AG08395 (cell line): ENCODE results near the gene PPM1H.
"Not testable (repeated sequence)": the region's sequence is repeated elsewhere in the genome, so short reads cannot be mapped to it uniquely, and the experiment has no call there.

Source experiments
- DNase-seq: peaks from one replicate; pipeline ENCODE4 v3.0.0; 2012; ENCODE audit warnings: mixed read lengths, low spot score

Gene PPM1H

DNA sequence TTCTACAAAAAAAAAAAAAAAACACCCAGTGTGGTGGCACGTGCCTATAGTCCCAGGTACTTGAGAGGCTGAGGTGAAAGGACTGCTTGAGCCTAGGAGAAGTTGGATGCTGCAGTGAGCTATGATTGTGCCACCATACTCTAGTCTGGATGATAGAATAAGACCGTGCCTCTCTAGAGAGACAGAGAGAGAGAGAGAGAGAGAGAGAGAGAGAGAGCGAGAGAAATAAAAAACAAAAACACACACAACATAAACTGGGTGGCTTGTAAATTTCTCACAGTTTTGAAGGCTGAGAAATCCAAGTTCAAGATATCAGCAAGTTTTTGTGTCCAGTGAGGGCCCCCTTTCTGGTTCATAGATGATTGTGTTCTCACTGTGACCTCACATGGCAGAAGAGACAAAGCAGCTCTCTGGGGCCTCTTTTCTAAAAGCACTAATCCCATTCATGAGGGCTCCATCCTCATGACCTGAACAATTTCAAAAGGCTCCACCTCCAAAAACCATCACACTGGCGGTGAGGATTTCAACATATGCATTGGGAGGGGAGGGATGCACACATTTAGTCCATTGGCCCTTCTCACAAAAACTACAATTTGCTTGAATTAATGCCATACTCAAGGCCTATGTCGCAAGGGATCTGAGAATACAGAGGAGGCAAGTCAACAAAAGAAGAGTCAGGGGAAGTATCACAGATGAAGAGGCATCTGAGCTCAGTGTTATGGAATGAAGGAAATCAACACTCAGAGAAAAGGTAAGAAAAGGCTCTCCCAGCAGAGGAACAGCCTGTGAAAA lies 94.9 kb downstream of the PPM1H start:
- DNase-seq = no peak

DNA sequence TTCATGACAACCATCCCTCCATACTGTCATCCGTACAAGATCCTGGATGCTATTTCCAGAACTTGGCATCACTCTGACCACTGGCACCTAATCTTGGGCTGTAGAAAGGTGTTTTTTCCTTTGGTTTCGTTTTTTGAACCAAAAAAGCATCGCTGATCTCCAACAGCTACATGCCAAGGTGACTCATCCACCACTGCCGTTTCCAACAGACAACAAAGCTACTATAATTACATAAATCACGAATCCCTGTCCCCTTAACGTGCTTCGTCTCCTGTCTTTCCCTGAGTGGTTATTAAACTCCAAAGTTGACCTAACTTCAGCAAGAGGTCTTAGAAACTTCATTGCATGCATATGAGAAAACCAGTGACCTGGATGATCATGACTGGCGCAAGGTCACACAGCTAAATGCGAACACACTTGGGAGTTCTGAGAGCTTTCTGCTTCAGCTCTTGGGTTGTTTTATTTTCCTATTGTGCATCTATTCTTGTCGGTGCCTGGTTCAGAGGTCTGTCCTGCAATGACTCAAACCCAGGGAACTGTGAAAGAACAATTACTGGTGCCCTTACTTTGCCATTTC lies 99.9 kb downstream of the PPM1H start:
- DNase-seq = peak; percentile 50

DNA sequence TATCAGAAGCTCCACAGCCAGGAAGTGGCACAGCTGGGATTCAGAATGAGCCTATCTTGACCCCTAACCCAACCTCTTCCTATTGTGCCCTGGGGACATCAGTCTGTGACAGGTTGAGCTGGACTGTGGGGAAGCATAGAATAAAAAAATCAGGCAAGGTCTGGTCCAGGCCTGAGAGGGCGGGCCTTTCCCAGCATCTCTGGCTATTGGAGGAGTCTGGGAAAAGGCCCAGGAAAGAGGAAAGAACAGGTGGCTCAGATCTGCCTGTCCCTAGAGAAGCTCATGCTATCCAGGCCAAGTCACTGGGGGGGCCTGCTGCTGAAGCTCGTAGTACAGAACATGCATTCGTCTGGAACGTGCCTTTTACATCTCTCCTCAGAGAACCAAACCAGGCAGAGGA lies 100.5 kb downstream of the PPM1H start:
- DNase-seq = no peak

DNA sequence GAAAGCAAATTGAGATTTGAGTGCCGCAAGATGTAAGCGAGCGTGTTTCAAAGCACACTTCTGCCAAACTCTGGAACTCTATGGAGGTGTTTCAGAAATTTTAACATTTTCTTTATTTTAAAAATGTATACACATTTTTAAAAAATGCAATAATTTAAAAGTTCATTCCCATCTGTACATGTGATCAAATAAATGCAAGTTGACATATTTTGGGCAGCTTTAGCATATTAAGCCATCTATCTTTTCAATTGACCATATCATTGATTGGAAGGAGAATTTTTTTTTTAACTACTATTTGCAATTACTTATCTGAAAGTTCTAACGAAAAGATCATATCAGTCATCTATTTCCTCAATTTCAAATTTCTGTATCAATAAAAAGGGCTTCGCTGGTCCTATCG lies 101.3 kb downstream of the PPM1H start:
- DNase-seq = no peak

DNA sequence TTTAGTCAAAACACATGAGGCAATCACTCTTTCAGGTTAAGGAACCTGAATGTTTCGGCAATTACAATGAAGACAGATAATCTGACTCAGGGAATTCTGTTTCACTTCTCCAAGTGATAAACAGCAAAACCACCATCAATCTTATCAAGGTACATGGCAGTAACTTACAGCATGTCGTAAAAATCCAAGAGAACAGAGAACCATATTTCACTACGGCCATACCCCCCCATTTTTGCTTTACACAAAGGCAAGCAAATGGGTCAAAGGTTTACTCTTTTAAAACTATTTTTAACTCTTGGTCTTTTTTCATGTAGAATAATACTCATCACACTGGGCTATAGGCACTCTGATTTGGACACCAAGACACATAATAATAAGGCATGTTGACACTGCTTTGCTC lies 102.4 kb downstream of the PPM1H start:
- no peak for DNase-seq

DNA sequence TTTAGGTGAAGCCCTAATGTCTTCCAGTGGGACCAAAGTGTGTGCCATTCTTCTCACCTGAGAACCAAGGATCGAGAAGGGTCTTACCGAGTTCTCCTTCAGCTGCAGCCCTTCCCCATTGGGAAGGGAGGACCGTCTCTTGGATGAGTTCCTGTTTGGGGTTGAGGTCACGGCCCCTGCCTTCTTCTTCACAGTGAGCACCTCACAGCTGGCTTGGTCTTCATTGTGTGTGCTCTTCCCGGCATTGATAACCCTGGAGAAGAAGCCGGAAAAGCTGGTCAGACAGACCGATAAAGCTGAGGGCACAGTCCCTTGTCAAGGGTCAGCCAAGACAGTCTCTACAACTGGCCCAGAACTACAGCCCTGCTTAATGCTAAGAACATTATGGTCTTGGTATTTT lies 102.9 kb downstream of the PPM1H start:
- no peak for DNase-seq

DNA sequence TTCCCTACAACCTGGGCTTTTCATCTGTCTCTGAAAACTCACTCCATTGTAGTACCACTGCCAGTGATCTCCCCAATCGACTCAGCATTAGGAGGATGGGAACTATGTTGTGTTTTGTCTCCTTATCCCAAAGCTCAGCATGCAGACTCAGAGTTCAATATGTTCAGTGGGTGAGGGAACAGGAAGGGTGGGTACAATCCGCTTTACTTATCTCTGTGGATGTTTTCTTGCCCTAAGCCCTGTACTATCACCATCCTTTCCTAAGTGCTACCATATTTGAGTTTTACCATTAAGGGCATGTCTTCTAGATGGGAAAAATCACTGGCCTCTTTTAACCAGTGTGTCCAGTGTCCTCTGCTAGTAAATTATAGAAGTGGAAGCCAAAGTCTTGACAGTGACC lies 107.1 kb downstream of the PPM1H start:
- DNase-seq = no peak

DNA sequence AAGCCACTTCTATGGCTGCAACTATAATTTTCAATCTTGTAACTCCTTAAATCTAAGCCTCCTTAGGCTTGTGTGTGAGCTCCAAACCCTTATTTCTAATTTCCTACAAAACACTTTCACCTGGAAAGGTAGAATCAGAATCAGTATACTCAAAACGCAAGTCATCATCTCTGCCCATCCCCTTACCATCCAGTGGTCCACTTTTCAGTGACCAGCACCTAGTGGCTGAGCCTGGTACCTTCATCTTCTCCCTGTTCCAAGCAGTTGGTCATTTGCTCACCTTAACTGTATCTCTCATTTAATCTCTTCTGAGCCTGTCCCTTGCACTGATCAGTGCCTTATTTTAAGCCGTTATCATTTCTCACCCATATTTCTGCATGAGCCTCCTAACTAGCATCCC lies 107.9 kb downstream of the PPM1H start:
- DNase-seq = no peak

DNA sequence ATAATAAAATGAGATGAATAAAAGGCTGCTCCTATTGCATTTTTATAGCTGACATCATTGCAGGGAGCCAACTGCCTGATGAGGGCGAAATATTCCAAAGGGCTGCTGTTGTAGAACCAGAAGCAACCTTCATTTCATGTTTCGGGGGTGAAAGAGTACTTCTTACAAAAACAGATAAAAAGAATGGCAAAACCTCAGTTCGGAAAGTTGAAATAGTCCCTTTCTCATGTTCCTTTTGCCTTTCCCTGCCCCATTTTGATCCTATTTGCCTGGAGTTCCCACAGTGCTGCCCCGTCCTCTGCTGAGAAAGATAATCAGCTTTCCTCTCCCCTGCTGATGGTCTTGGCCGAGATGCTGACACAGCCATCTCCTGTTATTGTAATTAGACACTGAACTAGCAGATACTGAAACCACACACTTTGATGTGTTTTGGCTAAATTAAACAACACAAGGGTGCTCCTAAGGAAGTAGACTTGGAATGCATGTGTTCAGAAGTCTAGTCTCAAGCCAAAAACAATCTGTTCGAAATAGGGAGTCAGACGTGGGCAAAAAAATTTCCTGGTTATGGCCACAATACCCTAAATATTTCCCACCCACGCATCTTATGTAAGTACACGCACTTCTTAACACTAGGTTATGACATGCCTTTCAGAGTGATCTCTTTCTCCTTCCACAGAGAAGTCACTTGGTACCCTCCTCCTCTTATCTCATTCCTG lies 117.2 kb downstream of the PPM1H start:
- peak; percentile 44 for DNase-seq

DNA sequence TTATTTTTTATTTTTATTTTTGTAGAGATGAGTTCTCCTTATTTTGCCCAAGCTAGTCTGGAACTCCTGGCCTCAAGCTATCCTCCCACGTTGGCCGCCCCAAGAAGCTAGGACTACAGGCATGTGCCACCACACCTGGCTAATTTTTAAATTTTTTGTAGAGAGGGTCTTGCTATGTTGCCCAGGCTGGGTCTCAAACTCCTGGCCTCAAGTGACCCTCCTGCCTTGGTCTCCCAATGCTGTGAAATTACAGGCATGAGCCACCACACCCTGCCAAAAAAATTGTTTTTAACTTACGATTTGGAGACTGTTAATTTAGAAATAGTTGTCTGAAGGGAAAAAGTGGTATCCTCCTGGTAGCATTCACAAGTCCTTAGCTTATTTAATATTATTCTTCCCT lies 120.7 kb downstream of the PPM1H start:
- no peak for DNase-seq

DNA sequence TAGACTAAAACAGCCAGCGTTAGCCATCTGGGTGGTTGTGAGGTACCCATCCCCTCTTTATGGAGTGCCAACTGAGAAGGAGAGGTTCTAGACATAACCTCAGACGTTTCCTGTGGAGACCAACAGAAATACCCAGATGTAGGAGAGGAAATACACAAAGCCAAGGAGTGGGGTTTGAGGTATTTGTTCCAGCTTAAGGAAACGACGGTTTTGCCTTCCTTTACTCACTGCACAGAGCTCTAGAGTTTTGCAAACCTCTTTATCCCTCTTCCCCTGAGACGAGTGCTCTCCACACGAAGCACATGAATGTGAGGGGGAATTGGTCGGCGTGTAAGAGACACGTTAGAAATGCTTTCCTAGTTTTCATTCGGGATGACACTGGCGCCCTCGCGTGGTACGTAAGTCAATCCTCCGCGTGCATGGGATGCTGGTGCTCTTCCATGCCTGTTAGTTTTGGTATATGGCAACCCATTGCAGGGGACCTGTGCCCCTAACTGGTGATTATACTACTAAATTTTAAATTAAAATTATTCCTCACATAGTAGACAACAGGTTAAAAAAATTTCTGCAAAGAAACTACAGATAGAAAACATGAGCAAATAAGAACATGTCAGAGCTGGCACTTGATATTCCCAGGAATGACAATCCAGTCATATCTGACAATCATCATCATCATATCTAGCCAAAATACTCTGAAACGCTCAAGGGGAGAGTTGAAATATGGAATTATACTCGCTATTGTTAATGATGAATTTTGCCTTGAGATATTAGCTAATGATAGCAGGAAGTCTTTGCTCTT lies 121.7 kb downstream of the PPM1H start:
- DNase-seq = peak; percentile 78

DNA sequence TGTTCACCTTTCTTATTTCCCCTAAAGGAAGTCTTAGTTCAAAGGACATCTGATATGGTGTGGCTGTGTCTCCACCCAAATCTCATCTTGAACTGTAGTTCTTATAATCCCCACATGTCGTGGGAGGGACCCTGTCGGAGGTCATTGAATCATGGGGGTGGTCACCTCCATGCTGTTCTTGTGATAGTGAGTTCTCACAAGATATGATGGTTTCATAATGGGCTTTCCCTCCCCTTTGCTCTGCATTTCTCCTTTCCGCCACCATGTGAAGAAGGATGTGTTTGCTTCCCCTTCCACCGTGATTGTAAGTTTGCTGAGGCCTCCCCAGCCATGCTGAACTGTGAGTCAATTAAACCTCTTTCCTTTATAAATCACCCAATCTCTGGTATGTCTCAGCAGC lies 123.5 kb downstream of the PPM1H start:
- DNase-seq = not testable (repeated sequence)

DNA sequence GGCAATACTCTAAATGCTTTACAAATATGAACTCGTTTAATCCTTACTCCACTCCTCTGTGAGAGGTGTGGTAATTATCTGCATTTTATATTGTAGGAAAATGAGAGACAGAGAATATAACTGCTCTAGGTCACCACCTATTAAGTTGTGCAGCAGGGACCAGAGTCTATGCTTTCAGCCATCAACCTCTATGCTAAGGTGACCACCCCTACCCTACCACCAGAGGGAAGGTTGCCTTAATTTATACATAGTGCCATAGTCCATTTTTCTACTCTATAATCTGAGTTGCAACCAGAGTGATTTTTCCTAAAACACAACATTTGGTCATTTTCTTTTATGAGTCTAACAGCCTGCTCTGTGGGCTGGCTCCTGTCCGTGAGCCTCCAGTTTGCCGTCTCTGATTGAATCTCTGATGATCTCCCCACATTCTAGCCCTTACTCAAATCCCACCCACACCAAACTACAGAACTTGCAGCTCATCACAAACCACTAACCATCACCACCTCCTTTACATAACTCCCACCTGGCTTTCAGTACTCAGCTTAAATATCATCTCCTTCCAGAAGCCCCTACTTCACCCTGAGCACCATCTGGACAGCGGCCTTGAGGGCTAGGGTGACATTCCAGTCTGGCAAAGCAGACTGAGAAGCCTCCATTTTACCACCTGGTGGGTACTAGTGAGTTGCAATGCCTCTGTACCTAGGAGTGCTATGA lies 126.6 kb downstream of the PPM1H start:
- DNase-seq = no peak

DNA sequence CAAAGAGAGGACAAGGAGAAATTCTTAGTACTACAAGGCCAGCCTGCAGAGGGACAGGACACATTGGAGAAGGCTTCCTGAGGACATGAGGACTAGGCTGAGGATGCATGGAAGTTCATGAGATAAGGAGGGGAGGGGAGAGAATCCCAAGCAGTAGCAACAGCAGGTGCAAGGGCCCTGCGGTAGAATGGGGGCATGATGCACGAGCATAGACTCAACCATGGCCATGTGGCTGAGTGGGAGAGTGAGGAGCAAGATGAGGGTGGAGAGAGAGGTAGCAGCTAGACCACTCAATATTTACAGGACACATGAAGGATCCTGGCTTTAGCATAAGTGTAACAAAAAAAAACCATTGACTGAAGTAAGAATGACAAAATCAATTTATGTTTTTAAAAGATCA lies 128.1 kb downstream of the PPM1H start:
- DNase-seq = no peak

DNA sequence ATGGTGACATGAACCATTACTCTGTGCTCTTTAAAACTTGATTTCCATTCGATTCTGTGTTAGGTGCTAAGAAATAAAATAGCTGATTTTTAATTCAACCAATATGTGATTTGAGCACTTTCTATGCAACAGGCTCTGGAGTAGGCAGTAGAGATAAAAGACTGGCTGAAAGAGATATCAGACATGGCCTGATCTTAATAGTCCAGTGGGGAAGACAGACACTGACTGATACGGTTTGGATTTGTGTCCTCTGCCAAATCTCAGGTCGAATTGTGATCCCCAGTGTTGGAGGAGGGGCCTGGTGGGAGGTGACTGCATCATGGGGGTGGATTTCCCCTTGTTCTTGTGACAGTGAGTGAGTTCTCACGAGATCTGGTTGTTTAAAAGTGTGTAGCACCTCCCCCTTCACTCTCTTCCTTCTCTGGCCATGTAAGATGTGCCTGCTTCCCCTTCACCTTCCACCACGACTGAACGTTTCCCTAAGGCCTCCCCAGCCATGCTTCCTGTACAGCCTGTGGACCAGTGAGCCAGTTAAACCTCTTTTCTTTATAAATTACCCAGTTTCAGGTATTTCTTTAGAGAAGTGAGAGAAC lies 128.6 kb downstream of the PPM1H start:
- no peak for DNase-seq

DNA sequence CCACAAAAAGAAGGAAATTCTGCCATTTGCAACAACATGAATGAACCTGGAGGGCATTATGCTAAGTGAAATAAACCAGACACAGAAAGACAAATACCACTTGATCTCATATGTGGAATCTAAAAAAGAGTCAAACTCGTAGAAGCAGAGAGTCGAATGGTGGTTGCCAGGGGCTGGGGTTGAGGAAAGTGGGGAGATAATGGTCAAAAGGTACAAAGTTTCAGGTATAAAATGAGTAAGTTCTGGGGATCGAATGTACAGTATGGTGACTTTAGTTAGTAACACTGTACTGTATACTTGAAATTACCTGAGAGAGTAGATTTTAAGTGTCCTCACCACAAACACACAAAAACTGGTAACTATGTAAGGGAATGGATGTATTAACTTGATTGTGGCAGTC lies 129.4 kb downstream of the PPM1H start:
- no peak for DNase-seq

DNA sequence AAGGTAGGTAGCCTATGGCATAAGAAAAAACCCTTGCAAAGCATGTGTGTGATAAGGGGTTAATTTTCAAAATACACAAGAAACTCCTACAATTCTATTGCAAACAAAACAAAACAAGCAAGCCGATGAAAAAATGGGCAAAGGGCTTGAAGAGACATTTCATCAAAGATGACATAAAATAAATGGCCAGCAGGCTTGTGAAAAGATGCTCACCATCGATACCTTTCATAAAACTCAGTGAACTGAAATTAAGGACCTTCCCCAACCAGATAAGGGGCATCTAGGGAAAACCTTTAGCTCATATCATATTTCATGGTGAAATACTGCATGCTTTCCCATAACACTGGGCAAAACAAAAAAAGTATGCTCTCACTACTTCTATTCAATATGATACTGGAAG lies 131.2 kb downstream of the PPM1H start:
- DNase-seq = no peak

DNA sequence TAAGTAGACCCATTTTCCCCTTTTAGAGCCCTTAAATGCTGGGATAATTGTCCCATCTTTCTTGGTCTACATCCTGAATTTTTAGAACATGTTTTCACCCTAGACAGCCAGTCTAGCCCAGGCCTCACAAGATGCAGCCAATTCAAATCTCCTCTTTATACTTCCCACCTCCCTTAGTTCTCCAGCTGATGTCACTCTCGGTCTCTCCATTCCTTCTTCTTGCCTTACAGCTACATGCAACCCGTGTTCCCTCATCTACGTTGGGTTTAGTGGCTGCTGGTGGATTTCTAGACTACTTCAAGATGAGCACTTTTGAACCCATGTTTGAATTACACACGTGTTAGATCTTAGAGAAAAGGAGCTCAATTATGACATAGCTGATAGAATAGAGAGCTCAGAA lies 132.0 kb downstream of the PPM1H start:
- no peak for DNase-seq

DNA sequence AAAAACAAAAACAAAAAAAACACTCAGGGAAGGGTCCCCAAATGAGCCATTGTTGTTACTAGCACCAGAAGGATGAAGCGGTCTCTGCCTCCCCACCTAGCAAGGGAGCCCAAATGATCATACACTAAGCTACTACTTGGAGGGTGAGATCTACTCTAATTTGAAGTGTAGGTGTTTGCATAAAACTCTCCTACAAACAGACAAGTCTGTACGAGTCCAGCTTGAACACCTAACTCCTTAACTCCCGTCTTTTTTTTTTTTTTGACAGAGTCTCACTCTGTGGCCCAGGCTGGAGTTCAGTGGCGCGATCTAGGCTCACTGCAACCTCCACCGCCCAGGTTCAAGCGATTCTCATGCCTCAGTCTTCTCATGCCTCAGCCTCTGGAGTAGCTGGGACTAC lies 132.6 kb downstream of the PPM1H start:
- DNase-seq = no peak

DNA sequence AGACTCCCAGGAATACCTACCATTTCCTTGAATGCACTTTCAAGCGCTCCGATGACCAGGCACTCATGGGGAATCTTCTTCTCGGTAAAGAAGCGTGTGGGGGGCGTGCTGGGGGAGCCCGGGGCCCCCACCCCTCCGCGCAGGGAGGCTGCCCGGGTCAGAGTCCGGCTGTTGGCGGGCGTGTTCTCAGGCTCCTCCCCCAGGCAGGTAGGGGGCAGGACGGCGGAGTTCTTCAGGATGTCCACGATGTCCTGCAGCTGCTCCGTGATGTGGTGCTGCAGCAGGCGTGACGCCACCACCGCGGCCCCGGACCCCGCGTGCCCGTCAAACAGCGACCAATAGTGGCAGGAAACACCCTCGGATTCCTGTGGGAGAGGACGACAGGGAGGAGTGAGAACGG lies 133.2 kb downstream of the PPM1H start:
- no peak for DNase-seq

DNA sequence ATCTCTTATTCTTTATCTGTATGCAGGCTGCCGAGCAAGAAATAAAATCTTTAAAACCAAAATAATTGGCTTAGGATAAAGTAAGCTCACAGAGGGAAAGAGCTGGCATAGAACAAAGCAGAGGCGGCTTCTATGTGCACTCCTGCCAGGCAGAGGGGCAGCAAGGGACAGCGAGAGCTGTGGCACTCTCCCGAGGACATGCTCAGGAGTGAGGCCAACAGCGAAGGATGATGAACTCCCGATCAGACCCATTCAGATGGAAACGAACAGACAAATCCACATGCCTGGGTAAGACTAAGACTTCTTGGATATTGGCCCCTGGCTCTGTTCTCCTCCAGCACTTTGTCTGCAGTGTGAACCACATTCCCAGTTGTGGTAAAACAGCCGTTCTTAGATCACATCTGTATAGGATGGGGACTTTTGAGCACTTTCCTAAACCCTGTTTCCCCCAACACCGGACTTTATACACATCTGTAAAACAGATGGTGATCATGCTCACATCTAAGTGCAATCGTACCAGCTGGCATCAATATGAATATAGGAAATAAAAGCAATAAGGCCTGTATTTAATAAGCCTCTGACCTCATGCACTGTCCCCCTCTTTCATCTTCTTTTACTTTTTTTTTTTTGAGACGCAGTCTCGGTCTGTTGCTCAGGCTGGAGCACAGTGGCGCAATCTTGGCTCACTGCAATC lies 134.1 kb downstream of the PPM1H start:
- DNase-seq = no peak
